HG02970 (cell line): Measurements from ENCODE around the gene BRD7.

Experiments used
- ATAC-seq: cut with Tn5 transposase; IDR thresholded peaks from one replicate; pipeline ENCODE4 v1.9.1; 2021; ENCODE audit warnings: mild to moderate bottlenecking, moderate library complexity, moderate number of reproducible peaks; ENCODE audit not compliant: unreplicated experiment, low FRiP score

The BRD7 gene

GRCh38 chr16:50390371-50390771 is 21.6 kb upstream of the BRD7 start:
- ATAC-seq = no peak

GRCh38 chr16:50389900-50390299 is 21.1 kb upstream of the BRD7 start:
- ATAC-seq = no peak

- ATAC-seq = no peak
Observed at GRCh38 chr16:50388496-50388895, 19.7 kb upstream of the BRD7 start.

- no peak for ATAC-seq
Observed at GRCh38 chr16:50386774-50387173, 18.0 kb upstream of the BRD7 start.

- no peak for ATAC-seq
Observed at GRCh38 chr16:50386139-50386538, 17.4 kb upstream of the BRD7 start.

- no peak for ATAC-seq
Observed at GRCh38 chr16:50384500-50385135, 15.8 kb upstream of the BRD7 start.

- ATAC-seq = no peak
Observed at GRCh38 chr16:50381679-50382440, 13.1 kb upstream of the BRD7 start.

- no peak for ATAC-seq
Observed at GRCh38 chr16:50378417-50378816, 9.6 kb upstream of the BRD7 start.

GRCh38 chr16:50377001-50377400 is 8.2 kb upstream of the BRD7 start:
- ATAC-seq = no peak

- no peak for ATAC-seq
Observed at GRCh38 chr16:50373780-50374179, 5.0 kb upstream of the BRD7 start.

GRCh38 chr16:50373345-50373701 is 4.5 kb upstream of the BRD7 start:
- no peak for ATAC-seq

GRCh38 chr16:50372611-50373344 is 4.0 kb upstream of the BRD7 start:
- no peak for ATAC-seq

- ATAC-seq = no peak
Observed at GRCh38 chr16:50371936-50372595, 3.3 kb upstream of the BRD7 start.

- ATAC-seq = no peak
Observed at GRCh38 chr16:50371036-50371716, 2.4 kb upstream of the BRD7 start.

- ATAC-seq = peak; percentile 11
Observed at GRCh38 chr16:50369133-50369804, 481 bp upstream of the BRD7 start.

GRCh38 chr16:50367777-50368409 is 895 bp downstream of the BRD7 start:
- ATAC-seq = no peak

GRCh38 chr16:50365791-50366575 is 2.8 kb downstream of the BRD7 start:
- ATAC-seq = no peak

- ATAC-seq = no peak
Observed at GRCh38 chr16:50363656-50364055, 5.1 kb downstream of the BRD7 start.

- ATAC-seq = no peak
Observed at GRCh38 chr16:50360779-50361178, 8.0 kb downstream of the BRD7 start.
